Measurements from ENCODE around the gene PRPF40A.

Gene PRPF40A

GRCh38 chr2:152627351-152627957 is 89.8 kb downstream of the PRPF40A start:
- H3K27ac ChIP-seq, result no peak overlapping the region

GRCh38 chr2:152626911-152627339 is 90.3 kb downstream of the PRPF40A start:
- H3K27ac ChIP-seq, result no peak overlapping the region
- TF ChIP-seq CTCF (conservative IDR thresholded peaks at IDR 0.05), result no peak

More at GRCh38 chr2:152627351-152627957, 89.8 kb downstream of the PRPF40A start:
- TF ChIP-seq CTCF (conservative IDR thresholded peaks at IDR 0.05), result peak; percentile 76

- no peak for TF ChIP-seq CTCF (conservative IDR thresholded peaks at IDR 0.05)
- H3K27ac ChIP-seq, result no peak overlapping the region
These were observed 92.5 kb downstream of the PRPF40A start for GRCh38 chr2:152624805-152625204.

- TF ChIP-seq CTCF (conservative IDR thresholded peaks at IDR 0.05), result no peak
- no peak overlapping the region for H3K27ac ChIP-seq
These were observed 93.5 kb downstream of the PRPF40A start for GRCh38 chr2:152623775-152624174.

- no peak for TF ChIP-seq CTCF (conservative IDR thresholded peaks at IDR 0.05)
These were observed 94.1 kb downstream of the PRPF40A start for GRCh38 chr2:152623076-152623740.

GRCh38 chr2:152622219-152622618 is 95.0 kb downstream of the PRPF40A start:
- no peak for TF ChIP-seq CTCF (conservative IDR thresholded peaks at IDR 0.05)
- no peak overlapping the region for H3K27ac ChIP-seq

More at GRCh38 chr2:152623076-152623740, 94.1 kb downstream of the PRPF40A start:
- no peak overlapping the region for H3K27ac ChIP-seq

GRCh38 chr2:152620985-152621384 is 96.3 kb downstream of the PRPF40A start:
- no peak for TF ChIP-seq CTCF (conservative IDR thresholded peaks at IDR 0.05)
- no peak overlapping the region for H3K27ac ChIP-seq

All from VCaP (cell line).